Measurements from ENCODE around the gene GPAT3.
"Not testable (repeated sequence)": the region's sequence is repeated elsewhere in the genome, so short reads cannot be mapped to it uniquely, and the experiment has no call there.

GPAT3 gene

DNA sequence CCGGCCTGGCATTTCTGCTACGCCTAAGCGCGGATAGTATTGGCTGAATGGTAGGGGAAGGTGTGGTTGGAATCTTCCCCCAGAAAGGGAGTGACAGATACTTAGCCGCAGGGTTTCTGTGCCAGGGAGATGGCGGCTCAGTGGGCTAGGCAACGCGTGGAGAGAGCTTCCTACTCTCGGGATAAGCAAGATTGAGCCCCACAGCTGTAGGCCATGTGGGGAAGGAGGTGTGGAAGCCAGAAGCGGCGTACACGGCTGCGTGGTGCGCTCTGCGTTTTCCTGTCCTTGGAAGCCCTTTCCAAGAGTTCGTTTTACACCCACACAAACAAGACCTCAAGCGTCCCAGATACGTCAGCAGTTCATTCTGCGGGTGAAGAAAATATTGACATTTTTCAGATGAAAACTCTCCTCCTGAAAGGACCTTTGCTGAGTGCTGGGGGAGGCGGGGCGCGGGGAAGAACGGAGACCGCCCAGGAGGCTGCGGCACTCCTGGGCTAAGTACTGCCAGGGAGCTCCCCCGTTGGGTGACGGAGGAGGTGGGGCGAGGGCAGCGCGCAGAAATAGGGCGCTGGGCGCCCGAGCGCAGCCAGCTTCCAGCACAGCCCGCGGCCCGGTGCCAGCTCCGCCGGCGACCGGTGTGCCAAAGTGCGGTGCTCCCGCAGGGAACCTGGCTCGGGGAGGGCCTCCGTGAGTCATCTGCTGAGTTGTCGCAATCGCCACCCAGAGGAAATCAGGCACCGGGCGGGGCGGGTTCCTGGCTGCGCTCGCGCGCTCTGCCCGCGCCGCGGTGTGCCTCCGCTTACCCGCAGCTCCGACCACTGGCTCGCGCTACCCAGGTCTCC is at the start of gene GPAT3:
TSS of gene GPAT3 (plus strand) at position 589 of the 842 bp plus-strand sequence. CDS start 515 bp downstream, outside the sequence.
- H3K4me3 ChIP-seq (ENCODE audit: low read length): peak within 1 kb of the TSS; percentile 67
- no peak for TF ChIP-seq CTCF (IDR thresholded peaks at IDR 0.05; ENCODE audit: insufficient read depth, low read depth, low read length, missing control alignments)
- DNase-seq (ENCODE audit: low read depth): peak; percentile 75

GRCh38 chr4:83486457-83487129 is 49.3 kb upstream of the GPAT3 start:
- DNase-seq (ENCODE audit: low read depth): no peak
- H3K4me3 ChIP-seq (ENCODE audit: low read length): no peak overlapping the region
- TF ChIP-seq CTCF (IDR thresholded peaks at IDR 0.05; ENCODE audit: insufficient read depth, low read depth, low read length, missing control alignments): no peak

DNA sequence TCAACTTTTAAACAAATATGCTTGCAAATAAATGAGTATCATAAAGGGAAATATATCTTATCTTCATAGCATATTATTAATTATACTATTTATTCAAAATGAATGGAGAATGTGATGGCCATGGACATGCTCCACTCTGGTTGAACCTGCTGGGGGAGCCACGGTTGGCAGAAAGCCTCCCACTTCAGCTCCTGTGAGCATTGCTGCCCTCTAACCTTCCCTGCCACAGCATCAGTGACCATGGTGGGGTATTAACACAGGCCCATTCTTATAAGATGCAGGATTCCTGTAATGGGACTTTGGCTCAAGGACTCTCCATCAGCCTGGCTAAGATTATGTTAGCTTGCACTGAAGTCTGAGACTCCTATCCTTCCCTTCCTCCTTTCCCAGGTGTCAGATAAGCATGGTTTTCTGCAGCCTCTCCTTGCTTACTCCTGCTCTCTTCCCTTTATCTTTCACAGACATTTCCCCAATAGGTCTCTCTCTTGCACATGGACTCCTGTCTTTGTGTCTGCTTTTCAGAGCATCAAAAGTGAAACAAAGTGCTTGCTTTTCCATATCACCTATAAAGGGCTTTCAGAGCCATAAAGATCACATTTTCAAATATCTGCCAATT is 46.1 kb upstream of the GPAT3 start:
- H3K4me3 ChIP-seq (ENCODE audit: low read length): no peak overlapping the region
- no peak for DNase-seq (ENCODE audit: low read depth)
- no peak for TF ChIP-seq CTCF (IDR thresholded peaks at IDR 0.05; ENCODE audit: insufficient read depth, low read depth, low read length, missing control alignments)

GRCh38 chr4:83490876-83491450 is 44.9 kb upstream of the GPAT3 start:
- peak; percentile 91 for TF ChIP-seq CTCF (IDR thresholded peaks at IDR 0.05; ENCODE audit: insufficient read depth, low read depth, low read length, missing control alignments)
- DNase-seq (ENCODE audit: low read depth): peak; percentile 46
- no peak overlapping the region for H3K4me3 ChIP-seq (ENCODE audit: low read length)

GRCh38 chr4:83496085-83496917 is 39.6 kb upstream of the GPAT3 start:
- DNase-seq (ENCODE audit: low read depth); H3K4me3 ChIP-seq (ENCODE audit: low read length): not testable (repeated sequence)

DNA sequence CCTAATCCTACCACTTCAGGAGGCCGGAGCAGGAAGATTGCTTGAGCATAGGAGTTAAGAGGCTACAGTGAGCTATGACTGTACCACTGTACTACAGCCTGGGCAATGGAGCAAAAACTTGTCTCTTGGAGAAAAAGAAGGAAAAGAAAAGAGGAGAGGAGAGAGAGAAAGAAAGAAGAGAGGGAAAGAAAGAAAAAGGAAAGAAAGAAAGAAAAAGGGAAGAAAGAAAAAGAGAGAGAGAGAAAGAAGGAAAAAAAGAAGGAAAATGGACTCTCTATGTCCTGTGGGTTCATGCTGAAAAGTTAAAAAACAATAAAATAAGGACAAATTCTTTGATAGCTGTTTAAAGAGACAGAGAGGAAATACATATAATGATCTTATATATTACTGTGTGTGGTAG is 37.7 kb upstream of the GPAT3 start:
- no peak for TF ChIP-seq CTCF (IDR thresholded peaks at IDR 0.05; ENCODE audit: insufficient read depth, low read depth, low read length, missing control alignments)
- no peak overlapping the region for H3K4me3 ChIP-seq (ENCODE audit: low read length)
- DNase-seq (ENCODE audit: low read depth): no peak

DNA sequence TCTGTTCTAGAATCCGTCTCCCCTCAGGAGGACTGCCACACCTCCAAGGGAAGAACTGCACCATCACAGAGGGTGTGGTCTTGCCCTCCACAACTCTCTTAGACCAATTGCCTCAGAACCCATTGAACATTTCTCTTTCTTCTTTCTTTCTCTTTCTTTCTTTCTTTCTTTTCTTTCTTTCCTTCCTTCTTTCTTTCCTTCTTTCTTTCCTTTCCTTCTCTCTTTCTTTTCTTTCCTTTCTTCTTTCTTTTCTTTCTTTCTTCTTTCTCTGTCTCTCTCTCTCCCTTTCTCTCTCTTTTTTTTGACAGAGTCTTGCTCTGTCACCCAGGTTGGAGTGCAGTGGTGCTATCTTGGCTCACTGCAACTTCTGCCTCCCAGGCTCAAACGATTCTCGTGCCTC is 34.2 kb upstream of the GPAT3 start:
- DNase-seq (ENCODE audit: low read depth); H3K4me3 ChIP-seq (ENCODE audit: low read length): not testable (repeated sequence)

Measured in epithelial cell of esophagus (primary cell).